GM12874 (cell line): Measurements from ENCODE around the gene MYMX.

Source experiments
- TF ChIP-seq, protein P1 (sequence below): IDR thresholded peaks from 2 replicates; pipeline ENCODE4 v1.5.1; 2011; ENCODE audit warnings: low read depth, mild to moderate bottlenecking, control low read depth, low read length, moderate library complexity; ENCODE audit not compliant: insufficient read depth

The MYMX gene

DNA sequence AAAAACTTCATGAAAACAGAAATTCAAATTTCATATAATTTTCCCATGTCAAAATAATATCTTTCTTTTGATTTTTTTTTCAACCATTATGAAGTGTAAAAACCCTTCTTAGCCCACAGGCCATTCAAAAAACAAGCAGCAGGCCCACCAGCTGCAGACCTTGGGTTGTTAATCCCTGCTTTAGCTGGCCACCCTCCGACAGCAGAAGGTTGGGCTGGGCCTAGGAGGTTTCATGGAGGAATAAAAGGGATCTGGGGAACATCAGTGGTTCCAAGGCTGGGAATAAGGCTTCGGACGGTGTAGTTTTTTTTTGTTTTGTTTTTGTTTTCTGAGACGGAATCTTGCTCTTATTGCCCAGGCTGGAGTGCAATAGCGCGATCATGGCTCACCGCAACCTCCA is 26.6 kb downstream of the MYMX start:
- TF ChIP-seq, protein P1, sequence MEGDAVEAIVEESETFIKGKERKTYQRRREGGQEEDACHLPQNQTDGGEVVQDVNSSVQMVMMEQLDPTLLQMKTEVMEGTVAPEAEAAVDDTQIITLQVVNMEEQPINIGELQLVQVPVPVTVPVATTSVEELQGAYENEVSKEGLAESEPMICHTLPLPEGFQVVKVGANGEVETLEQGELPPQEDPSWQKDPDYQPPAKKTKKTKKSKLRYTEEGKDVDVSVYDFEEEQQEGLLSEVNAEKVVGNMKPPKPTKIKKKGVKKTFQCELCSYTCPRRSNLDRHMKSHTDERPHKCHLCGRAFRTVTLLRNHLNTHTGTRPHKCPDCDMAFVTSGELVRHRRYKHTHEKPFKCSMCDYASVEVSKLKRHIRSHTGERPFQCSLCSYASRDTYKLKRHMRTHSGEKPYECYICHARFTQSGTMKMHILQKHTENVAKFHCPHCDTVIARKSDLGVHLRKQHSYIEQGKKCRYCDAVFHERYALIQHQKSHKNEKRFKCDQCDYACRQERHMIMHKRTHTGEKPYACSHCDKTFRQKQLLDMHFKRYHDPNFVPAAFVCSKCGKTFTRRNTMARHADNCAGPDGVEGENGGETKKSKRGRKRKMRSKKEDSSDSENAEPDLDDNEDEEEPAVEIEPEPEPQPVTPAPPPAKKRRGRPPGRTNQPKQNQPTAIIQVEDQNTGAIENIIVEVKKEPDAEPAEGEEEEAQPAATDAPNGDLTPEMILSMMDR, result no peak

DNA sequence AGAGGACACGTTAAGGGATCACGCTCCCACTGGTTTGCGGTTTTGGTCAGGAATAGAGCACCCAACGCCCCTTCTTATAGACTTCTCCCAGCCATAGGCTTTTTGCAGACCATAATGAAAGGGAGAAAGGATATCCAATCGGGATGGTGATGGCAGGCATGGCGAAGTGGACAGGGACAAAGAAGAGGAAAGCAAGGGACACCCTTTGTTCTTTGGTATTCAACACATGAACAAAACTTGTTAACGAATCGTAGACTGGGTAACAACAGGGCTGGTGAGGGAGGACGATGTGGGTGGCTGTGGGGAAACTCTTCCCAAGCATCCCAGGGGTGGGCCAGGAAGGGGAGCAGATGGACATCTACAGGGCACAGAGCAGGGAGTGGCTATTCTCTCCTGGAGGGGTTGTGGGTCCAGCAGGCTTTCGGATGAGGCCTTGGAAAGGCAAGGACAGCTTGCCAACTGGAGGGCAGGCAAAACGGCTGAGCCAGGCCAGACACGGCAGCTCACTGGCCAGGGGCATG is 28.7 kb downstream of the MYMX start:
- TF ChIP-seq, protein P1, result no peak

DNA sequence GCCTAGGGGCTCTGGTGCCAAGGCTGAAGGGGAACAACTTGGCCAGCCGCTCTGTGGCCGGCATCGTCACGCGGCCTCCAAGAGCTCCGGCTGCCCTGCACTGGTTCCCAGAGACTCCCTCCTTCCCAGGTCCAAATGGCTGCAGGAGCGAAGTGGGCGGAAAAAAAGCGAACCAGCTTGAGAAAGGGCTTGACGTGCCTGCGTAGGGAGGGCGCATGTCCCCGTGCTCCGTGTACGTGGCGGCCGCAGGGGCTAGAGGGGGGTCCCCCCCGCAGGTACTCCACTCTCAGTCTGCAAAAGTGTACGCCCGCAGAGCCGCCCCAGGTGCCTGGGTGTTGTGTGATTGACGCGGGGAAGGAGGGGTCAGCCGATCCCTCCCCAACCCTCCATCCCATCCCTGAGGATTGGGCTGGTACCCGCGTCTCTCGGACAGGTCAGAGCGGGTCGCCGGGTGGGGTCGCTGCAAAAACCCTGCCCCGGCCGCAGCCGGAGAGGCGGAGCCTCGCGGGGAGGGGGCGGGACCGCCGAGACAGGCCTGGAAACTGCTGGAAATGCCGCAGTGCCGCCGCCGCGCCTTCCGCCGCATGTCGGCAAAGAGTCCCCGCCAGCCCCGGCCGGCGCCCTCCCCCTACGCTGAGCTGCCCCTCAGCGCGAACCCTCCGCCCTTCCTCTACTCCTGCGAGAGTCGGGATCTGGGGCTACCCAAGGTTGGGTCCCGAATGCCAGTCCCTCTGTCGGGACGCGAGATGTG is 29.4 kb downstream of the MYMX start:
- TF ChIP-seq, protein P1, result peak; percentile 47; the same call in 1 of the 2 replicates

- TF ChIP-seq, protein P1, result no peak
These were observed 30.1 kb downstream of the MYMX start, which contains the start of gene HSP90AB1 for GRCh38 chr6:44246663-44247337. Gene HSP90AB1, plus strand, starts transcription at chr6:44247101. Its CDS starts 1,529 bp downstream, at chr6:44248630.

DNA sequence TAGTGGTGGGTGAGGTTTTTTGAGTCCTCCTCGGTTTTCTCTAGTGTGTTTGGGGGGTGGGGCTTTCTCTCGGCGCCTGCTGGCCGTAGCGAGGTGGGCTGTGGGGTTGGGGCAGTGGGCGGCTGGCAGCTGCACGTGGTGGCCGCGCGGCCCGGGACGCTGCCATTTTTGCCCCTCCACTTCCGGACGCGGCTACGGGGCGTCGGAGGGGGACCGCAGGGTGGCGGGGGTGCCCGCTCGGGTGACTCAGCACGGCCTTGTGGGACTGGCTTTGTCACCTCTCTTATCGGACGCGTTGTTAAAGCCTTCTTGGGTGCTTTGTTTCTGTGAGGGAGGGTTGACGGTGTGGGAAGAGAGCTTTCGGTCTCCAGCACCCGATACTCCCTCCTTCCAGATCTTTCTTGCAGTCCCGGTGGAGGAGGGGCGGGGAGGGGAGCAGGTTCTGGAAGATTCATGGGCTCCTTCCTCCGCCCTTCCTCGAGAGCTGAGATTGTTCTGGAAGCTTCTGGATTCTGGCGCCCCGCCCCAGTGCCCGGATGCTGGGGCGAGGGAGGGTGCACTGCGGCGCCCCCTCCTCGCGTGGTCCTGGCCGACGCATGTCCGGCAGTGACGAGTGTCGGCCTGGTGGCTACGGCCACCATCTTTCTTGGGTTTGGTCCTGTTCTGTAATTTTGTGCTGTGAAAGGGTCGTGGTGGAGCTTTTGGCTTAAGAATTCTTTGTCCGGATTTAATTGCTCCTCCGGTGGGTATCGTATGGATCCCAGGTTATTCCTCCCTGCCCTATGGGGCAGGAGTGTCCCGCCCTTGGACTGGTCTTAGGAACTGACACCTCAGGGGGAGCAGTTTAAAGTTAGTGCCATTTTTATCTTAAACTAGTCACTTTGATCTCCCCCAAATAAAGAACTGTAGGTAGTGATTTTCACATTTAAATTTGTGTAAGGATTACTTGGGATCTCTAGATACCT is 30.9 kb downstream of the MYMX start:
- TF ChIP-seq, protein P1, result no peak

- TF ChIP-seq, protein P1, result no peak
These were observed 31.9 kb downstream of the MYMX start for GRCh38 chr6:44248579-44248978.
